ENCODE measurements around the gene MAPK11.

DNA sequence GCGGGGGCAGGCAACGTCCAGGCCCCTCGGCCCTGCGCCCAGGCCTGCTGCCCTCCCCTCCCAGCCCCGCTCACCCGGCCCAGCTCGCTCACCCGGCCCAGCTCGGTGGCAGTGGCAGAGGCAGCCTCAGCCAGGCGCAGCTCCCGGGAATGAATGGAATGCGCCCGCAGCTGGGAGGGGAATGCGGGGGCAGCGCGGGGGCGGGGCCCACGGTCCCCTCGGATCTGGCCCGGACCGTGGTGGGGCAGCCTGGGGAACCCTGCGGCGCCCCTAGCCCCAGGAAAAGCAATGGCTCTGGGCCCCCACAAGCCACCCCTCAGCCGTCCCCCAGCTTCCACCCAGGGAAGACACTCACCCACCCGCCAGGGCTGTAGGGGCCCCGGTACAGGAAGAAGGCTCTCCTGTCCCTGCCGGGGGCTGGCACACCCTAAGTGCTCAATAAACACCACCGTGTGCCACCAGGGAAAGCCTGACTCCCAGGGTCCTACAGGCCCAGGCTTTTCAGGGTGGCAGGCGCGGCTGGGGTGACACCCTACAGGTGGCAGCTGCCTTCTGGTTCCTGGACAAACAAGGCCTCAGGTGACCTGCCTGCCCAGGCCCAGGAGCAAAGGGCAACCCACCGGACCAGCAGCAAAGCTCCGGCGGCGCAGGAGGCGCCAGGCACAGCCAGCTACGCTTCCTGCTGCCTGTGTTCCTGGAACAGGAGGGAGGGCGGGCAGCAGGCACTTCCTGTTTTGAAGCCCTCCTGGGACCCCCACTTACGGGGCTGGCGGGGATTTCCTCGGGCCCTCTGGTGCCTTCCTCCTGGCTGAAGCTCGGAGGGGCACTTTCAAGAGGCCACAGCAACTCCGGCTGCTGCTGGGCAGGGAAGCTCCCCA is 23.5 kb upstream of the MAPK11 start:
- TF ChIP-seq TCF7L2 (IDR thresholded peaks at IDR 0.05; ENCODE audit: borderline replicate concordance, extremely low read depth, insufficient read depth, insufficient read length) (no peak), CEBPB (IDR thresholded peaks at IDR 0.05; ENCODE audit: low read depth) (no peak), CTCF (IDR thresholded peaks at IDR 0.05 in 2 of 3, conservative IDR thresholded peaks at IDR 0.05 in 1 of 3; ENCODE audit: borderline replicate concordance in 1 of 3, insufficient read depth in 1 of 3, low read depth in 2 of 3, low read length in 2 of 3) (no peak), EZH2 (IDR thresholded peaks at IDR 0.05) (no peak), POLR2A (IDR thresholded peaks at IDR 0.05; ENCODE audit: borderline replicate concordance, extremely low read depth, insufficient read depth, insufficient read length) (no peak), EZH2phosphoT487 (IDR thresholded peaks at IDR 0.05; ENCODE audit: borderline replicate concordance) (no peak), RAD21 (IDR thresholded peaks at IDR 0.05; ENCODE audit: low read depth) (no peak), MAX (IDR thresholded peaks at IDR 0.05) (no peak), POLR2AphosphoS5 (IDR thresholded peaks at IDR 0.05; ENCODE audit: low read depth, low read length) (no peak)
